B cell (primary cell): ENCODE data around the gene COL3A1.

Experiments used
- EZH2 ChIP-seq: IDR thresholded peaks from 2 replicates; pipeline ENCODE4 v1.6.1; 2012; ENCODE audit warnings: borderline replicate concordance, low read depth, mild to moderate bottlenecking, moderate library complexity, low read length; ENCODE audit not compliant: insufficient read depth, poor library complexity, severe bottlenecking
- TF ChIP-seq, protein P1 (sequence below): fragments of 200-600 bp; IDR thresholded peaks from one replicate; pipeline ENCODE4 v1.8.0; 2022; ENCODE audit warnings: antibody characterized with exemption, mild to moderate bottlenecking

- TF ChIP-seq, protein P1, sequence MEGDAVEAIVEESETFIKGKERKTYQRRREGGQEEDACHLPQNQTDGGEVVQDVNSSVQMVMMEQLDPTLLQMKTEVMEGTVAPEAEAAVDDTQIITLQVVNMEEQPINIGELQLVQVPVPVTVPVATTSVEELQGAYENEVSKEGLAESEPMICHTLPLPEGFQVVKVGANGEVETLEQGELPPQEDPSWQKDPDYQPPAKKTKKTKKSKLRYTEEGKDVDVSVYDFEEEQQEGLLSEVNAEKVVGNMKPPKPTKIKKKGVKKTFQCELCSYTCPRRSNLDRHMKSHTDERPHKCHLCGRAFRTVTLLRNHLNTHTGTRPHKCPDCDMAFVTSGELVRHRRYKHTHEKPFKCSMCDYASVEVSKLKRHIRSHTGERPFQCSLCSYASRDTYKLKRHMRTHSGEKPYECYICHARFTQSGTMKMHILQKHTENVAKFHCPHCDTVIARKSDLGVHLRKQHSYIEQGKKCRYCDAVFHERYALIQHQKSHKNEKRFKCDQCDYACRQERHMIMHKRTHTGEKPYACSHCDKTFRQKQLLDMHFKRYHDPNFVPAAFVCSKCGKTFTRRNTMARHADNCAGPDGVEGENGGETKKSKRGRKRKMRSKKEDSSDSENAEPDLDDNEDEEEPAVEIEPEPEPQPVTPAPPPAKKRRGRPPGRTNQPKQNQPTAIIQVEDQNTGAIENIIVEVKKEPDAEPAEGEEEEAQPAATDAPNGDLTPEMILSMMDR = no peak
- TF ChIP-seq EZH2 = no peak
Measured at GRCh38 chr2:188974164-188974563, at the start of gene COL3A1.
